GM18861 (cell line): ENCODE measurements around the gene FAM13C.

ENCODE experiments used
- ATAC-seq: cut with Tn5 transposase; IDR thresholded peaks from one replicate; pipeline ENCODE4 v1.9.1; 2021; ENCODE audit not compliant: unreplicated experiment

Gene FAM13C

GRCh38 chr10:59319854-59320253 lies 42.5 kb downstream of the FAM13C start:
- ATAC-seq: no peak

- ATAC-seq: no peak
These were observed 45.3 kb downstream of the FAM13C start for GRCh38 chr10:59317066-59317465.

- ATAC-seq: no peak
These were observed 46.9 kb downstream of the FAM13C start for GRCh38 chr10:59315465-59315864.

GRCh38 chr10:59314268-59314667 lies 48.1 kb downstream of the FAM13C start:
- no peak for ATAC-seq

GRCh38 chr10:59312247-59312646 lies 50.1 kb downstream of the FAM13C start:
- ATAC-seq: no peak

GRCh38 chr10:59311025-59311424 lies 51.3 kb downstream of the FAM13C start:
- ATAC-seq: no peak

- ATAC-seq: no peak
These were observed 51.9 kb downstream of the FAM13C start for GRCh38 chr10:59310324-59310914.

- ATAC-seq: no peak
These were observed 57.7 kb downstream of the FAM13C start for GRCh38 chr10:59304521-59305097.

GRCh38 chr10:59303018-59303417 lies 59.3 kb downstream of the FAM13C start:
- peak; percentile 34 for ATAC-seq

GRCh38 chr10:59302381-59302780 lies 60.0 kb downstream of the FAM13C start:
- no peak for ATAC-seq

GRCh38 chr10:59301067-59301754 lies 61.1 kb downstream of the FAM13C start:
- no peak for ATAC-seq

GRCh38 chr10:59300386-59300785 lies 62.0 kb downstream of the FAM13C start:
- no peak for ATAC-seq

GRCh38 chr10:59299933-59300332 lies 62.4 kb downstream of the FAM13C start:
- no peak for ATAC-seq

- no peak for ATAC-seq
These were observed 71.9 kb downstream of the FAM13C start for GRCh38 chr10:59290448-59290847.

- no peak for ATAC-seq
These were observed 72.5 kb downstream of the FAM13C start for GRCh38 chr10:59289853-59290252.

GRCh38 chr10:59287587-59288255 lies 74.6 kb downstream of the FAM13C start:
- ATAC-seq: no peak

- no peak for ATAC-seq
These were observed 76.5 kb downstream of the FAM13C start for GRCh38 chr10:59285848-59286247.

GRCh38 chr10:59285073-59285472 lies 77.3 kb downstream of the FAM13C start:
- no peak for ATAC-seq

GRCh38 chr10:59284118-59284975 lies 78.0 kb downstream of the FAM13C start:
- ATAC-seq: no peak

- ATAC-seq: no peak
These were observed 78.8 kb downstream of the FAM13C start for GRCh38 chr10:59283456-59284091.

- ATAC-seq: no peak
These were observed 80.5 kb downstream of the FAM13C start for GRCh38 chr10:59281861-59282260.
